ENCODE results near the gene SETBP1.

SETBP1 gene

GRCh38 chr18:44704135-44704789 is 23.6 kb downstream of the SETBP1 start:
- TF ChIP-seq SUZ12 (IDR thresholded peaks at IDR 0.05; ENCODE audit: extremely low read depth, insufficient read depth, insufficient read length), result no peak
- TF ChIP-seq ZNF274 (IDR thresholded peaks at IDR 0.05; ENCODE audit: low read depth, low read length), result no peak
- no peak for TF ChIP-seq YY1 (IDR thresholded peaks at IDR 0.05; ENCODE audit: insufficient read depth, insufficient read length)
- peaks cover 3% of the 10 kb centered on the region for H3K4me1 ChIP-seq (ENCODE audit: insufficient read depth, insufficient read length)

GRCh38 chr18:44705075-44705675 is 24.5 kb downstream of the SETBP1 start:
- H3K4me3 ChIP-seq (ENCODE audit: insufficient read length, low read depth), result no peak overlapping the region
- H3K36me3 ChIP-seq (ENCODE audit: insufficient read depth, insufficient read length, low read length), result peaks cover 17% of the 10 kb centered on the region
- no peaks in the 10 kb centered on the region for H3K9me3 ChIP-seq (ENCODE audit: insufficient read depth, low read length)
- DNase-seq (ENCODE audit: low read depth, low spot score), result no peak
- TF ChIP-seq SUZ12 (IDR thresholded peaks at IDR 0.05; ENCODE audit: extremely low read depth, insufficient read depth, insufficient read length) (no peak), YY1 (IDR thresholded peaks at IDR 0.05; ENCODE audit: insufficient read depth, insufficient read length) (no peak), ZNF274 (IDR thresholded peaks at IDR 0.05; ENCODE audit: low read depth, low read length) (no peak)
- H3K27me3 ChIP-seq (ENCODE audit: insufficient read depth, insufficient read length), result no peaks in the 10 kb centered on the region
- peaks cover 3% of the 10 kb centered on the region for H3K4me1 ChIP-seq (ENCODE audit: insufficient read depth, insufficient read length)
- H3K9ac ChIP-seq (ENCODE audit: insufficient read length, low read depth), result no peak overlapping the region

More at GRCh38 chr18:44704135-44704789, 23.6 kb downstream of the SETBP1 start:
- H3K4me3 ChIP-seq (ENCODE audit: insufficient read length, low read depth), result no peak overlapping the region
- no peak for DNase-seq (ENCODE audit: low read depth, low spot score)
- no peaks in the 10 kb centered on the region for H3K9me3 ChIP-seq (ENCODE audit: insufficient read depth, low read length)
- H3K27me3 ChIP-seq (ENCODE audit: insufficient read depth, insufficient read length), result no peaks in the 10 kb centered on the region
- no peak overlapping the region for H3K9ac ChIP-seq (ENCODE audit: insufficient read length, low read depth)
- peaks cover 17% of the 10 kb centered on the region for H3K36me3 ChIP-seq (ENCODE audit: insufficient read depth, insufficient read length, low read length)

DNA sequence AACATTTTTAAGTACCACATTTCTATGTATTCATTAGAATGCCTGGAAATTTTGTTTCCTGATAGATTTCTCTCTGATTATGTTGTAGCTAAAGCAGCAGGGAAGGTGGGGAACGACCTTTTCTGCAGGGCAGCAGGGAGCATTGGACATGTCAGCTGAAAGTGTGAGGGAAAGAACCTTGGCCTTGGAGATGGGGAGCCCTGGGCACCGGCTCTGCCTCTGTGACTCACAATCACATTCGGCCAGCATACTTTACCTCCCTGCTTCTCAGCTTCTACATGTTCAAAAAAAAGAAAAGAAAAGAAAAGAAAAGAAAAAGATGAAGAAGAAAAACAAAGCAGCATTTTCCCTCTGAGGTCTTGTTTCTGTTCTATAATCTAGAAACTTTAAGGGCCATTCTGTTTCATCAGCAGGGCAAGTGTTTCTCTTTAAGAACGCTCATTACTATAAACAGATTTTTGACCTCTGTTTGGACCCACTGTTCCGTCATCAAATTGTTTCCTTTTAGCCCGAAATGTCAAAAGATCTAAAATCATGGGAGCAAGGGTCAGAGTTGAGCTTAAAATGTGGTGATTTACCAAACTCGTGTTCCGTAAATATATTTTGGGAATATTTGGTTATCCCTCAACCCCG is 27.9 kb downstream of the SETBP1 start:
- no peaks in the 10 kb centered on the region for H3K9me3 ChIP-seq (ENCODE audit: insufficient read depth, low read length)
- H3K36me3 ChIP-seq (ENCODE audit: insufficient read depth, insufficient read length, low read length), result peaks cover 16% of the 10 kb centered on the region
- no peaks in the 10 kb centered on the region for H3K27me3 ChIP-seq (ENCODE audit: insufficient read depth, insufficient read length)
- peaks cover 4% of the 10 kb centered on the region for H3K4me1 ChIP-seq (ENCODE audit: insufficient read depth, insufficient read length)
- no peak for DNase-seq (ENCODE audit: low read depth, low spot score)
- H3K4me3 ChIP-seq (ENCODE audit: insufficient read length, low read depth), result no peak overlapping the region
- no peak overlapping the region for H3K9ac ChIP-seq (ENCODE audit: insufficient read length, low read depth)
- TF ChIP-seq YY1 (IDR thresholded peaks at IDR 0.05; ENCODE audit: insufficient read depth, insufficient read length) (no peak), ZNF274 (IDR thresholded peaks at IDR 0.05; ENCODE audit: low read depth, low read length) (no peak), SUZ12 (IDR thresholded peaks at IDR 0.05; ENCODE audit: extremely low read depth, insufficient read depth, insufficient read length) (no peak)

GRCh38 chr18:44709307-44710126 is 28.8 kb downstream of the SETBP1 start:
- Histone ChIP-seq H3K4me1 (ENCODE audit: insufficient read depth, insufficient read length) (peaks cover 4% of the 10 kb centered on the region), H3K9ac (ENCODE audit: insufficient read length, low read depth) (no peak overlapping the region), H3K27me3 (ENCODE audit: insufficient read depth, insufficient read length) (no peaks in the 10 kb centered on the region), H3K9me3 (ENCODE audit: insufficient read depth, low read length) (no peaks in the 10 kb centered on the region), H3K4me3 (ENCODE audit: insufficient read length, low read depth) (no peak overlapping the region), H3K36me3 (ENCODE audit: insufficient read depth, insufficient read length, low read length) (peaks cover 14% of the 10 kb centered on the region)
- no peak for TF ChIP-seq YY1 (IDR thresholded peaks at IDR 0.05; ENCODE audit: insufficient read depth, insufficient read length)
- TF ChIP-seq ZNF274 (IDR thresholded peaks at IDR 0.05; ENCODE audit: low read depth, low read length), result no peak
- no peak for TF ChIP-seq SUZ12 (IDR thresholded peaks at IDR 0.05; ENCODE audit: extremely low read depth, insufficient read depth, insufficient read length)
- DNase-seq (ENCODE audit: low read depth, low spot score), result no peak

DNA sequence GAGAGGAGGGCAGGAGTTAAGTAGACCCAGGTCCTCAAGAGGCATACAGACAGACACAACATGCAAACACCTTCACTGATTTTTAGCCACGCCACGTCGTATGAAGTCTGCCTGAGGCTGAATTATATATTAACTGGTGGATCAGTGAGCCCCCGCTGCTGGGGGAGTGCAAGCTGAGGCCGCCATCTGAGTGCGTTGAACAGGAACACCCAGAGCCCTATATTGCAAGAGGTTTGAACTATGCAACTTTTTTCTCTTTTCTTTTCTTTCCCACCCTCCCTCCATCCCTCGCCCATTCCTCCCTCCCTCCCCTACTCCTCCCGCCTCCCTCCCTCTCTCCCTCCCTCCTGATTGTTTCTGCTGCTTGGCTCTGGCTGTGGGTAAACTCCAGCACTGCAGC is 30.2 kb downstream of the SETBP1 start:
- TF ChIP-seq SUZ12 (IDR thresholded peaks at IDR 0.05; ENCODE audit: extremely low read depth, insufficient read depth, insufficient read length) (no peak), ZNF274 (IDR thresholded peaks at IDR 0.05; ENCODE audit: low read depth, low read length) (no peak), YY1 (IDR thresholded peaks at IDR 0.05; ENCODE audit: insufficient read depth, insufficient read length) (no peak)
- peaks cover 4% of the 10 kb centered on the region for H3K4me1 ChIP-seq (ENCODE audit: insufficient read depth, insufficient read length)
- no peaks in the 10 kb centered on the region for H3K27me3 ChIP-seq (ENCODE audit: insufficient read depth, insufficient read length)
- H3K4me3 ChIP-seq (ENCODE audit: insufficient read length, low read depth), result no peak overlapping the region
- H3K36me3 ChIP-seq (ENCODE audit: insufficient read depth, insufficient read length, low read length), result peaks cover 8% of the 10 kb centered on the region
- DNase-seq (ENCODE audit: low read depth, low spot score), result no peak
- no peak overlapping the region for H3K9ac ChIP-seq (ENCODE audit: insufficient read length, low read depth)
- no peaks in the 10 kb centered on the region for H3K9me3 ChIP-seq (ENCODE audit: insufficient read depth, low read length)

- Histone ChIP-seq H3K4me1 (ENCODE audit: insufficient read depth, insufficient read length) (peaks cover 4% of the 10 kb centered on the region), H3K4me3 (ENCODE audit: insufficient read length, low read depth) (no peak overlapping the region), H3K9me3 (ENCODE audit: insufficient read depth, low read length) (no peaks in the 10 kb centered on the region), H3K36me3 (ENCODE audit: insufficient read depth, insufficient read length, low read length) (peaks cover 8% of the 10 kb centered on the region), H3K27me3 (ENCODE audit: insufficient read depth, insufficient read length) (no peaks in the 10 kb centered on the region), H3K9ac (ENCODE audit: insufficient read length, low read depth) (no peak overlapping the region)
- no peak for DNase-seq (ENCODE audit: low read depth, low spot score)
- TF ChIP-seq YY1 (IDR thresholded peaks at IDR 0.05; ENCODE audit: insufficient read depth, insufficient read length) (no peak), ZNF274 (IDR thresholded peaks at IDR 0.05; ENCODE audit: low read depth, low read length) (no peak), SUZ12 (IDR thresholded peaks at IDR 0.05; ENCODE audit: extremely low read depth, insufficient read depth, insufficient read length) (no peak)
Measured at GRCh38 chr18:44712025-44712424, 31.3 kb downstream of the SETBP1 start.
